ENCODE measurements around the gene TP53TG5.

The TP53TG5 gene

GRCh38 chr20:45404438-45404837 lies 26.3 kb upstream of the TP53TG5 start:
- no peak for DNase-seq

GRCh38 chr20:45402946-45403345 lies 24.8 kb upstream of the TP53TG5 start:
- no peak for DNase-seq

GRCh38 chr20:45400346-45401031 lies 22.4 kb upstream of the TP53TG5 start:
- no peak for DNase-seq

GRCh38 chr20:45399018-45399417 lies 20.9 kb upstream of the TP53TG5 start:
- DNase-seq = no peak

GRCh38 chr20:45395114-45395415 lies 16.9 kb upstream of the TP53TG5 start:
- no peak for DNase-seq

- no peak for DNase-seq
These were observed 16.3 kb upstream of the TP53TG5 start for GRCh38 chr20:45394221-45395113.

GRCh38 chr20:45392733-45393132 lies 14.6 kb upstream of the TP53TG5 start:
- DNase-seq = no peak

GRCh38 chr20:45391559-45391958 lies 13.4 kb upstream of the TP53TG5 start:
- DNase-seq = no peak

GRCh38 chr20:45390931-45391330 lies 12.8 kb upstream of the TP53TG5 start:
- DNase-seq = no peak

- DNase-seq = no peak
These were observed 9.1 kb upstream of the TP53TG5 start for GRCh38 chr20:45387274-45387673.

- DNase-seq = no peak
These were observed 856 bp downstream of the TP53TG5 start for GRCh38 chr20:45377269-45377668.

- DNase-seq = no peak
These were observed 3.2 kb downstream of the TP53TG5 start for GRCh38 chr20:45374966-45375365.

- no peak for DNase-seq
These were observed 4.0 kb downstream of the TP53TG5 start for GRCh38 chr20:45374101-45374467.

- peak; percentile 96 for DNase-seq
These were observed 4.6 kb downstream of the TP53TG5 start for GRCh38 chr20:45373353-45374100.

GRCh38 chr20:45372646-45373352 lies 5.3 kb downstream of the TP53TG5 start:
- no peak for DNase-seq

- DNase-seq = no peak
These were observed 5.9 kb downstream of the TP53TG5 start for GRCh38 chr20:45372241-45372640.

- DNase-seq = peak; percentile 14
These were observed 7.5 kb downstream of the TP53TG5 start for GRCh38 chr20:45370571-45371160.

- DNase-seq = peak; percentile 34
These were observed 9.7 kb downstream of the TP53TG5 start for GRCh38 chr20:45368221-45368980.

GRCh38 chr20:45367126-45367525 lies 11.0 kb downstream of the TP53TG5 start:
- no peak for DNase-seq

- DNase-seq = no peak
These were observed 11.5 kb downstream of the TP53TG5 start for GRCh38 chr20:45366631-45367030.

GRCh38 chr20:45366192-45366591 lies 11.9 kb downstream of the TP53TG5 start:
- no peak for DNase-seq

- peak; percentile 15 for DNase-seq
These were observed 12.6 kb downstream of the TP53TG5 start for GRCh38 chr20:45365444-45365970.
